H7 (cell line): ENCODE data around the gene DNASE1L1. TPM values are rescaled to one million over a fixed set of nuclear protein-coding genes. Genes with fewer than 3 reads are reported as not detected.

Experiments
- DNase-seq: peaks from one replicate; pipeline ENCODE4 v3.0.0; 2012
- H3K27me3 ChIP-seq: 2 replicates; pipeline ENCODE4 v1.6.0; 2011; ENCODE audit warnings: mild to moderate bottlenecking, low read length; ENCODE audit not compliant: control insufficient read depth, insufficient read depth
- H3K36me3 ChIP-seq: replicated peaks from 2 replicates; pipeline ENCODE4 v1.5.1; 2011; ENCODE audit warnings: low read length; ENCODE audit not compliant: control insufficient read depth, insufficient read depth
- H3K4me3 ChIP-seq: 2 replicates; pipeline ENCODE4 v1.5.1; 2011; ENCODE audit warnings: low read depth, mild to moderate bottlenecking, control low read depth, low read length, moderate library complexity; ENCODE audit not compliant: insufficient read depth
- total RNA-seq: library from RNA; depleted of rRNA; stranded (reverse); fragments of >200 nt; shearing (Covaris generic); gene quantifications from 2 replicates; pipeline ENCODE4 v1.2.3, GENCODE V29; 2014

The DNASE1L1 gene
- total RNA-seq, 1 experiment from 2014 or later, result 26.6 TPM

GRCh38 chrX:154429711-154430110 is 20.7 kb upstream of the DNASE1L1 start:
- H3K36me3 ChIP-seq, result no peaks in the 10 kb centered on the region; the same call in 1 of the 2 replicates
- no peak overlapping the region for H3K4me3 ChIP-seq
- DNase-seq, result no peak
- no peaks in the 10 kb centered on the region for H3K27me3 ChIP-seq

GRCh38 chrX:154428176-154429171 is 19.4 kb upstream of the DNASE1L1 start, which contains the start of gene ATP6AP1:
TSS of gene ATP6AP1 (plus strand) at chrX:154428677. CDS start at chrX:154428693, 16 bp downstream.
- H3K4me3 ChIP-seq, result peak within 1 kb of the TSS; percentile 57
- no peaks in the 10 kb centered on the region; the same call in 1 of the 2 replicates for H3K36me3 ChIP-seq
- peak; percentile 96 for DNase-seq
- no peaks in the 10 kb centered on the region for H3K27me3 ChIP-seq

GRCh38 chrX:154426916-154427770 is 18.1 kb upstream of the DNASE1L1 start:
- Histone ChIP-seq H3K27me3 (no peaks in the 10 kb centered on the region), H3K4me3 (no peak overlapping the region), H3K36me3 (no peaks in the 10 kb centered on the region)
- no peak for DNase-seq

GRCh38 chrX:154420402-154420756 is 11.3 kb upstream of the DNASE1L1 start:
- H3K36me3 ChIP-seq, result no peaks in the 10 kb centered on the region; the same call in 1 of the 2 replicates
- no peak overlapping the region for H3K4me3 ChIP-seq
- H3K27me3 ChIP-seq, result no peaks in the 10 kb centered on the region
- DNase-seq, result no peak

- Histone ChIP-seq H3K4me3 (no peak overlapping the region), H3K36me3 (no peaks in the 10 kb centered on the region; the same call in 1 of the 2 replicates), H3K27me3 (no peaks in the 10 kb centered on the region)
- DNase-seq, result no peak
Measured at GRCh38 chrX:154419688-154420401, 10.8 kb upstream of the DNASE1L1 start.

- DNase-seq, result no peak
- no peaks in the 10 kb centered on the region; the same call in 1 of the 2 replicates for H3K36me3 ChIP-seq
- no peaks in the 10 kb centered on the region for H3K27me3 ChIP-seq
- no peak overlapping the region for H3K4me3 ChIP-seq
Measured at GRCh38 chrX:154419189-154419588, 10.1 kb upstream of the DNASE1L1 start.

GRCh38 chrX:154417157-154417556 is 8.1 kb upstream of the DNASE1L1 start:
- no peaks in the 10 kb centered on the region; the same call in 1 of the 2 replicates for H3K36me3 ChIP-seq
- no peak overlapping the region for H3K4me3 ChIP-seq
- H3K27me3 ChIP-seq, result no peaks in the 10 kb centered on the region
- no peak for DNase-seq

GRCh38 chrX:154413142-154413541 is 4.1 kb upstream of the DNASE1L1 start:
- DNase-seq, result no peak
- no peaks in the 10 kb centered on the region for H3K27me3 ChIP-seq
- H3K4me3 ChIP-seq, result no peak overlapping the region
- no peaks in the 10 kb centered on the region; the same call in 1 of the 2 replicates for H3K36me3 ChIP-seq

- H3K4me3 ChIP-seq, result peak overlapping the region; percentile 77
- no peak for DNase-seq
- no peaks in the 10 kb centered on the region for H3K27me3 ChIP-seq
- H3K36me3 ChIP-seq, result no peaks in the 10 kb centered on the region; the same call in 1 of the 2 replicates
Measured at GRCh38 chrX:154412468-154412867, 3.4 kb upstream of the DNASE1L1 start.

- Histone ChIP-seq H3K27me3 (no peaks in the 10 kb centered on the region), H3K4me3 (peak overlapping the region; percentile 77), H3K36me3 (no peaks in the 10 kb centered on the region; the same call in 1 of the 2 replicates)
- DNase-seq, result peak; percentile 89
Measured at GRCh38 chrX:154411981-154412340, 2.9 kb upstream of the DNASE1L1 start.

GRCh38 chrX:154408659-154409221 is 314 bp downstream of the DNASE1L1 start:
- DNase-seq, result no peak
- H3K27me3 ChIP-seq, result no peaks in the 10 kb centered on the region
- H3K36me3 ChIP-seq, result no peaks in the 10 kb centered on the region; the same call in 1 of the 2 replicates
- peak overlapping the region; percentile 31 for H3K4me3 ChIP-seq

- Histone ChIP-seq H3K36me3 (peaks cover 7% of the 10 kb centered on the region), H3K4me3 (no peak overlapping the region), H3K27me3 (no peaks in the 10 kb centered on the region)
- no peak for DNase-seq
Measured at GRCh38 chrX:154404625-154405192, 4.3 kb downstream of the DNASE1L1 start.

- DNase-seq, result no peak
- peaks cover 14% of the 10 kb centered on the region for H3K36me3 ChIP-seq
- no peak overlapping the region for H3K4me3 ChIP-seq
- no peaks in the 10 kb centered on the region for H3K27me3 ChIP-seq
Measured at GRCh38 chrX:154403858-154404257, 5.2 kb downstream of the DNASE1L1 start.
